Activated T-helper 1 cell treated with Interleukin-2 at 50 U/mL for 16 hours (primary cell): ENCODE data around the gene ZFHX3.

Experiments used
- DNase-seq: peaks from one replicate; pipeline ENCODE4 v3.0.0-alpha.2; 2020; ENCODE audit warnings: low read depth

Gene ZFHX3

GRCh38 chr16:72947379-72948237 is 100.3 kb downstream of the ZFHX3 start:
- DNase-seq: no peak

- DNase-seq: no peak
These were observed 101.3 kb downstream of the ZFHX3 start for GRCh38 chr16:72946474-72947194.

GRCh38 chr16:72946063-72946462 is 101.9 kb downstream of the ZFHX3 start:
- DNase-seq: no peak

- no peak for DNase-seq
These were observed 102.3 kb downstream of the ZFHX3 start for GRCh38 chr16:72945611-72946010.

- DNase-seq: no peak
These were observed 103.0 kb downstream of the ZFHX3 start for GRCh38 chr16:72944757-72945485.

- DNase-seq: no peak
These were observed 105.9 kb downstream of the ZFHX3 start for GRCh38 chr16:72942021-72942420.

GRCh38 chr16:72940886-72941285 is 107.0 kb downstream of the ZFHX3 start:
- DNase-seq: no peak

GRCh38 chr16:72939247-72939646 is 108.7 kb downstream of the ZFHX3 start:
- DNase-seq: no peak

- DNase-seq: no peak
These were observed 109.1 kb downstream of the ZFHX3 start for GRCh38 chr16:72938795-72939164.

- no peak for DNase-seq
These were observed 109.8 kb downstream of the ZFHX3 start for GRCh38 chr16:72937916-72938794.

GRCh38 chr16:72937360-72937759 is 110.6 kb downstream of the ZFHX3 start:
- DNase-seq: no peak

GRCh38 chr16:72936408-72936807 is 111.5 kb downstream of the ZFHX3 start:
- no peak for DNase-seq

- no peak for DNase-seq
These were observed 112.0 kb downstream of the ZFHX3 start for GRCh38 chr16:72935896-72936295.

GRCh38 chr16:72934636-72935403 is 113.1 kb downstream of the ZFHX3 start:
- DNase-seq: no peak

- no peak for DNase-seq
These were observed 115.1 kb downstream of the ZFHX3 start for GRCh38 chr16:72932677-72933335.

- no peak for DNase-seq
These were observed 115.9 kb downstream of the ZFHX3 start for GRCh38 chr16:72932050-72932449.

GRCh38 chr16:72930396-72930795 is 117.5 kb downstream of the ZFHX3 start:
- no peak for DNase-seq

GRCh38 chr16:72928090-72928981 is 119.6 kb downstream of the ZFHX3 start:
- no peak for DNase-seq
